OCI-LY1 (cell line): ENCODE results near the gene GLT8D2.

ENCODE experiments used
- H2AFZ ChIP-seq: fragments of 200-600 bp; sonication (generic), shearing (Covaris generic); 2 replicates; pipeline ENCODE4 v1.6.0; 2014; ENCODE audit warnings: antibody characterized with exemption, mild to moderate bottlenecking, low read length
- H3F3A ChIP-seq: fragments of 200-600 bp; sonication (generic), shearing (Covaris generic); 2 replicates; pipeline ENCODE4 v1.6.0; 2014; ENCODE audit warnings: mild to moderate bottlenecking, antibody characterized with exemption, low read length, moderate library complexity; ENCODE audit not compliant: insufficient read depth
- H3K27ac ChIP-seq: fragments of 200-600 bp; sonication (generic); 2 replicates; pipeline ENCODE4 v1.5.1; 2014; ENCODE audit warnings: low read length, mixed run types, mild to moderate bottlenecking, low read depth; ENCODE audit not compliant: poor library complexity, severe bottlenecking
- H3K27me3 ChIP-seq: fragments of 200-600 bp; sonication (generic); 2 replicates; pipeline ENCODE4 v1.6.0; 2014; ENCODE audit warnings: antibody characterized with exemption, mild to moderate bottlenecking, low read length, moderate library complexity; ENCODE audit not compliant: insufficient read depth
- H3K36me3 ChIP-seq: fragments of 200-600 bp; sonication (generic); 2 replicates; pipeline ENCODE4 v1.6.1; 2014; ENCODE audit warnings: mild to moderate bottlenecking, antibody characterized with exemption, low read length, moderate library complexity, mixed read lengths; ENCODE audit not compliant: insufficient read depth
- H3K4me1 ChIP-seq: fragments of 200-600 bp; sonication (generic); 2 replicates; pipeline ENCODE4 v1.5.1; 2014; ENCODE audit warnings: mild to moderate bottlenecking, low read length, moderate library complexity; ENCODE audit not compliant: insufficient read depth, severe bottlenecking
- H3K4me2 ChIP-seq: fragments of 200-600 bp; sonication (generic), shearing (Covaris generic); 2 replicates; pipeline ENCODE4 v1.6.1; 2014; ENCODE audit warnings: low read length
- H3K4me3 ChIP-seq: fragments of 200-600 bp; sonication (generic); 2 replicates; pipeline ENCODE4 v1.5.1; 2014; ENCODE audit warnings: low read length, low read depth, mild to moderate bottlenecking, mixed read lengths; ENCODE audit not compliant: poor library complexity, severe bottlenecking
- H3K79me2 ChIP-seq: fragments of 200-600 bp; shearing (Covaris generic); 2 replicates; pipeline ENCODE4 v1.6.1; 2016; ENCODE audit warnings: mixed run types, low read length, mixed read lengths; ENCODE audit not compliant: insufficient read depth
- H3K9ac ChIP-seq: fragments of 200-600 bp; sonication (generic), shearing (Covaris generic); 2 replicates; pipeline ENCODE4 v1.6.1; 2014; ENCODE audit warnings: mild to moderate bottlenecking, low read length, mixed read lengths
- H3K9me2 ChIP-seq: fragments of 200-600 bp; sonication (generic), shearing (Covaris generic); 2 replicates; pipeline ENCODE4 v1.6.1; 2014; ENCODE audit warnings: low read depth, mild to moderate bottlenecking, low read length, mixed read lengths
- H3K9me3 ChIP-seq: fragments of 200-600 bp; shearing (Covaris generic); 2 replicates; pipeline ENCODE4 v1.6.1; 2014; ENCODE audit warnings: low read length, mixed read lengths
- H4K20me1 ChIP-seq: fragments of 200-600 bp; sonication (generic), shearing (Covaris generic); 2 replicates; pipeline ENCODE4 v1.6.0; 2016; ENCODE audit warnings: mild to moderate bottlenecking, low read length; ENCODE audit not compliant: insufficient read depth
- EZH2 ChIP-seq: fragments of 200-600 bp; sonication (generic), shearing (Covaris generic); IDR thresholded peaks from 2 replicates; pipeline ENCODE4 v1.8.0; 2017; ENCODE audit warnings: borderline replicate concordance, mixed run types, mild to moderate bottlenecking, antibody characterized with exemption, low read length, moderate library complexity, mixed read lengths
- TF ChIP-seq, protein P1 (sequence below): fragments of 200-600 bp; sonication (generic), shearing (Covaris generic); IDR thresholded peaks from 2 replicates; pipeline ENCODE4 v1.5.1; 2017; ENCODE audit warnings: mild to moderate bottlenecking, antibody characterized with exemption, low read length, moderate library complexity, mixed read lengths

The GLT8D2 gene

DNA sequence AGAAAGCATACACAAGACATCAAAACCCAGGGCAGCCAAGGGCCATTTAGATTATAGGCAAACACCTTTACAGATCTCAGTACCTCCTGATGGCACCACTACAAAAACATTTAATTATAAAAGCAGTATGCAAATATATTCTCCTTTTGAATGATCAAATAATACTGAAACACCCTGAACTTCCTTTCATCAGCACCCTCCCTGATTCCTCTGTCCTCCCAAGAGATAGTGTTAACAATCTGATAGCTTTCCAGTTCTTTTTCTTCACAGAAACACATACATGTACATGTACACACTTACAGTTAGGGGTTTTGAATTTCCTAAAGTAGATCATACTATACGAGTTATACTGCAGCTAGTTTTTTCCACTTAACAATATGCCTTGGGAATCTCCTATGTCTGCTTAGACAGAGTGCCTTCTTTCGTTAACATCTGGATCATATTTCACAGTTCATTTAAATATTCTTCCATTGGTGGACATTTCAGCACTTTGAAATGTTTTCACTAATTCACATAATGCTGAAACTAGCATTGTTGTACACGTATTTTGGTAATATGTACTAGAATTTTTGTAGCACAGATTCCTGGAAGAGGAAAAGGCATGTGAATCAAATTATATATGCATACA, 49.1 kb downstream of the GLT8D2 start:
- Histone ChIP-seq H3F3A (no peaks in the 10 kb centered on the region), H3K4me2 (no peak overlapping the region), H3K36me3 (no peaks in the 10 kb centered on the region), H4K20me1 (no peaks in the 10 kb centered on the region), H2AFZ (no peak overlapping the region), H3K79me2 (no peaks in the 10 kb centered on the region), H3K27ac (no peak overlapping the region), H3K4me1 (no peaks in the 10 kb centered on the region), H3K9me3 (no peaks in the 10 kb centered on the region), H3K9me2 (no peaks in the 10 kb centered on the region), H3K9ac (no peak overlapping the region), H3K27me3 (no peaks in the 10 kb centered on the region), H3K4me3 (no peak overlapping the region)
- TF ChIP-seq EZH2 = no peak
- TF ChIP-seq, protein P1, sequence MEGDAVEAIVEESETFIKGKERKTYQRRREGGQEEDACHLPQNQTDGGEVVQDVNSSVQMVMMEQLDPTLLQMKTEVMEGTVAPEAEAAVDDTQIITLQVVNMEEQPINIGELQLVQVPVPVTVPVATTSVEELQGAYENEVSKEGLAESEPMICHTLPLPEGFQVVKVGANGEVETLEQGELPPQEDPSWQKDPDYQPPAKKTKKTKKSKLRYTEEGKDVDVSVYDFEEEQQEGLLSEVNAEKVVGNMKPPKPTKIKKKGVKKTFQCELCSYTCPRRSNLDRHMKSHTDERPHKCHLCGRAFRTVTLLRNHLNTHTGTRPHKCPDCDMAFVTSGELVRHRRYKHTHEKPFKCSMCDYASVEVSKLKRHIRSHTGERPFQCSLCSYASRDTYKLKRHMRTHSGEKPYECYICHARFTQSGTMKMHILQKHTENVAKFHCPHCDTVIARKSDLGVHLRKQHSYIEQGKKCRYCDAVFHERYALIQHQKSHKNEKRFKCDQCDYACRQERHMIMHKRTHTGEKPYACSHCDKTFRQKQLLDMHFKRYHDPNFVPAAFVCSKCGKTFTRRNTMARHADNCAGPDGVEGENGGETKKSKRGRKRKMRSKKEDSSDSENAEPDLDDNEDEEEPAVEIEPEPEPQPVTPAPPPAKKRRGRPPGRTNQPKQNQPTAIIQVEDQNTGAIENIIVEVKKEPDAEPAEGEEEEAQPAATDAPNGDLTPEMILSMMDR = no peak

DNA sequence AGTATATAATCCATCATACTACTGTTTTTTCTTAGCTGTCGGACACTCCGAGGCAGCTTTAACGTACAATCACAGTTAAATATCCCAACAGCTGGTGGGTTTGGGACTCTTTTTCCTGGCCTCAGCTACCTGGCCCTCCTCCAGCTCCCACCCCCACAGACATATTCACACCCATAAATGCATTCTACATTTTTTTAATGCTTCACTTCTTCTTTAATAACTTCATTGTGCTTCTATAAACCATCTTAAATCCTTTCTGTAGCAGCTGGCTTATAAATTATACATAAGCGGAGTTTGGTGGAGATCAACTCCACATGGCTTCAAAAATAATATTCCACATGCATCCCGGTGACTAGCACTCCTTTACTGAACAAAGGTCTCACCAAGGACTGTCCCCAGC, 51.0 kb downstream of the GLT8D2 start:
- Histone ChIP-seq H2AFZ (no peak overlapping the region), H3K27me3 (no peaks in the 10 kb centered on the region), H3K9me3 (no peaks in the 10 kb centered on the region), H3K4me2 (no peak overlapping the region), H3K36me3 (no peaks in the 10 kb centered on the region), H3K79me2 (no peaks in the 10 kb centered on the region), H3K27ac (no peak overlapping the region), H3K4me3 (no peak overlapping the region), H4K20me1 (no peaks in the 10 kb centered on the region), H3F3A (no peaks in the 10 kb centered on the region), H3K9ac (no peak overlapping the region), H3K4me1 (no peaks in the 10 kb centered on the region), H3K9me2 (no peaks in the 10 kb centered on the region)
- TF ChIP-seq, protein P1 = no peak
- no peak for TF ChIP-seq EZH2

DNA sequence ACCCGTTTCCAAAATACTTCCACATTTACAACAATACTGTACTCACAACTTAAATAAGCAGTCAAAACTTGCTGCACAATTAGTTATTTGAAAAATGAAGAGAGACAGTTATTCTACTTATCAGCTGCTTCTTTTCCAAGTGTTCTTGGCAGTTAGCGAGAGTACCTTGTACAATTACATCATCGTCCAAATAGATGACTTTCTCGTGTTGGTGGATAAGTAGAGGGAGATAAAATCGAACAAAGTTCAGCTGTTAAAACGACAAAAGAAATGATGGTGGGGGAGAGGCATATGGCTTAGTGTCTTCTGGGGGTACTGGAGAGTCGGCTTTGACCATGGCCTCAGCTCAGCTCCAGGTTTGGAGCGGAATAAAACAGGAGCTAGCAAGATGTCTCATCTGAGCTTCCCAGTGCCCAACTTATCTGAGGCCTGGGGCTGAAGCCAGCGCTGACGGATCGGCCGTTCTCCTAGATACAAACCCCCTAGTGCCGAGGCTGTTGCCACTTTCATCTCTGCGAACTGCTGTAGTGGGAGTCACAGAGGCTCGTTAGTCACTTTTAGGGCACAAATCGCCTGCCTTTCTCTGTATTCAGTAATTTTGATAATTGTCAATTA, 52.6 kb downstream of the GLT8D2 start:
- Histone ChIP-seq H3K9me2 (no peaks in the 10 kb centered on the region), H2AFZ (no peak overlapping the region), H3K4me1 (no peaks in the 10 kb centered on the region), H3K27me3 (no peaks in the 10 kb centered on the region), H3K9me3 (no peaks in the 10 kb centered on the region), H3F3A (no peaks in the 10 kb centered on the region), H4K20me1 (no peaks in the 10 kb centered on the region), H3K27ac (no peak overlapping the region), H3K36me3 (no peaks in the 10 kb centered on the region), H3K79me2 (no peaks in the 10 kb centered on the region), H3K4me3 (no peak overlapping the region), H3K9ac (no peak overlapping the region), H3K4me2 (no peak overlapping the region)
- no peak for TF ChIP-seq EZH2
- TF ChIP-seq, protein P1 = no peak
